DMS 273 (cell line): Measurements from ENCODE around the gene PRAMEF9.
"Not testable (repeated sequence)": the region's sequence is repeated elsewhere in the genome, so short reads cannot be mapped to it uniquely, and the experiment has no call there.

ENCODE experiments used
- DNase-seq: peaks from one replicate; lab custom pipeline; 2025; ENCODE audit not compliant: unreplicated experiment; lab: John Stamatoyannopoulos, UW

Gene PRAMEF9

GRCh38 chr1:13171548-13171947 is at the start of gene PRAMEF9:
PRAMEF9 (plus strand) TSS chr1:13171848; CDS start chr1:13175281, 3,433 bp downstream.
- DNase-seq, result not testable (repeated sequence)

- DNase-seq, result not testable (repeated sequence)
Observed at GRCh38 chr1:13155909-13156308, 15.7 kb upstream of the PRAMEF9 start, which contains the start of gene PRAMEF26. PRAMEF26 (minus strand) TSS chr1:13156009; CDS start chr1:13153095, 2,914 bp downstream.

- not testable (repeated sequence) for DNase-seq
Observed at GRCh38 chr1:13165531-13165930, 6.1 kb upstream of the PRAMEF9 start, which contains the start of gene HNRNPCL4. HNRNPCL4 (minus strand) TSS chr1:13165631; CDS start chr1:13165467, 164 bp downstream.

- not testable (repeated sequence) for DNase-seq
Observed at GRCh38 chr1:13201309-13201708, 29.7 kb downstream of the PRAMEF9 start, which contains the start of gene PRAMEF13. PRAMEF13 (minus strand) TSS chr1:13201409; CDS start chr1:13199589, 1,820 bp downstream.

GRCh38 chr1:13208712-13209111 is 37.1 kb downstream of the PRAMEF9 start:
- not testable (repeated sequence) for DNase-seq

GRCh38 chr1:13216619-13217018 is 45.0 kb downstream of the PRAMEF9 start:
- DNase-seq, result not testable (repeated sequence)

- DNase-seq, result not testable (repeated sequence)
Observed at GRCh38 chr1:13219203-13219602, 47.6 kb downstream of the PRAMEF9 start.

- not testable (repeated sequence) for DNase-seq
Observed at GRCh38 chr1:13222788-13223187, 51.1 kb downstream of the PRAMEF9 start.

GRCh38 chr1:13224480-13225060 is 52.9 kb downstream of the PRAMEF9 start:
- no peak for DNase-seq

- DNase-seq, result not testable (repeated sequence)
Observed at GRCh38 chr1:13225675-13226204, 54.1 kb downstream of the PRAMEF9 start, which contains the start of gene PRAMEF18. PRAMEF18 (minus strand) TSS chr1:13226154; CDS start chr1:13226106, 48 bp downstream.

GRCh38 chr1:13227271-13228055 is 55.8 kb downstream of the PRAMEF9 start:
- not testable (repeated sequence) for DNase-seq

GRCh38 chr1:13228343-13228781 is 56.7 kb downstream of the PRAMEF9 start:
- peak; percentile 59 for DNase-seq
